Activated CD4-positive, alpha-beta T cell treated with anti-CD3 and anti-CD28 coated beads, Interleukin-2, Interleukin-4, amounts not matched to agents 100 ng/mL and 50 ng/mL, durations not matched to agents 16 hours and 8 hours (primary cell): ENCODE measurements around the gene NCSTN.

Experiments used
- DNase-seq: peaks from one replicate; pipeline ENCODE4 v3.0.0-alpha.2; 2020; ENCODE audit warnings: low spot score

NCSTN gene

DNA sequence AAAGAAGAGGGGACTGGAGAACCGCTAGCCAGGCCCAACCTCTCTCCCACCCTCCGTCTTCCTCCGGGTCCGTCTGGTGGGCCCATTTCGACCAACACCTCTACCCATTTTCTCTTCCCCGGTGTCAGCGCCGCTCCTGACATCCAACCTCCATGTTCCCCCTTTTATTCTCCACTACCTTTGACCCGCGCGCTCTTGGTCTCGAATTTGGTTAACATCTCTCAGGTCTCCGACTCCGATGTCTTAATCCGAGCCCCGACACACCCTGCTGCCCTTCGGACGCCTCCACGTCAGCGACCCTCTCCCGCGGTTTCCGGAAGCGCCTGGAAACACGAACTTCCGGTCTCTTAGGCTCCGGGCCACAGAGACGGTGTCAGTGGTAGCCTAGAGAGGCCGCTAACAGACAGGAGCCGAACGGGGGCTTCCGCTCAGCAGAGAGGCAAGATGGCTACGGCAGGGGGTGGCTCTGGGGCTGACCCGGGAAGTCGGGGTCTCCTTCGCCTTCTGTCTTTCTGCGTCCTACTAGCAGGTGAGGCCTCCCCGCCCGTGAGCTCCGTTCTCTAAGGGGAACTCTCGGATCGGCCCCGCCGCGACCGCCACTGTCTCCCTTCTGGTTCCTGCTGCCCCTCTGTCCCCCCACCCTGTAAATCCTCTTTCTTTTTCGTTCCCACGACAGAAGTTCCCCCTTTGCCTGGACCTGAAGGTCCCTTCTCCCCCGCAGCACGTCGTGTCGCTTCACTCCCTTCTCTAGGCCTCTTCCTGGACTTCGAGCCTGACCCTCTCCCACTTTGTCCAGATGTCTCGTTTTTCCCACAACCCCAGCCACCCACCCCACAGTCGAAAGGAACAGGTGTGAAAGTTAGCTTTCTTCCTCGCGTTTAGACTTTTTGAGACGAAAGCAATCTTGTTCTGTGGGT is at the start of gene NCSTN, which contains the start of gene COPA:
Gene NCSTN (plus strand): TSS at position 431 of the 917 bp plus-strand sequence. CDS start 14 bp downstream, at position 445.
Gene COPA (minus strand): TSS at position 298 of the 917 bp plus-strand sequence. CDS start 80 bp downstream, at position 218.
- DNase-seq: peak; percentile 96

DNA sequence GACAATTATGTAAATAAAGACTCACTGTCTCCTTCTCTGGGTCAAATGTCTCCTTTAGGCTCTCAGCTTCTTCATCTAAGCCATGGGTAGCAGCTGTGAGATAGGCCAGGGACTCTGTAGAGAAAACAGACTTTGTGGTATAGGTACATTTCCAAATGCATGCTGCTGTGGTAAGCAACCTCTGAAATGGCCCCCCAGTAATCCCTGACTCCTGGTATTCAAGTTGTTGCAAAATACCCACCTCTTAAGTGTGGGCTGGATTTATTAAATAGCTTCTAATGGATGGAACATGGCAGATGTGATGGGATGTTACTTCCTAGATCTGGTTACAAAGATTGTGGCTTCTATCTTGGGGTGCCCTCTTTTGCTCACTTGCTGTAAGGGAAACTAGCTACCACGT is 47.1 kb upstream of the NCSTN start:
- no peak for DNase-seq

DNA sequence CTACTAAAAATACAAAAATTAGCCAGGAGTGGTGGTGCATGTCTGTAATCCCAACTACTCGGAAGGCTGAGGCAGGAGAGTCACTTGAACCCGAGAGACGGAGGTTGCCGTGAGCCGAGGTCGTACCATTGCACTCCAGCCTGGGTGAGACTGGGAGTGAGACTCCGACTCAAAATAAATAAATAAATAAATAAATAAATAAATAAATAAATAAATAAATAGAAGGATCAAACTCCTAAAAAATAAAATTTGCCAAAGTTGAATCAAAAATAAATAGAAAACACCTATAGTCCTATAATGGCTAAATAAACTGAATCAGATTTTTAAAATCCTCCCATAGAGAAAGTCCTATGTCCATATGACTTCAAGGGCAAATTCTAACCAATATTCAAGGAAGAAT is 43.0 kb upstream of the NCSTN start:
- no peak for DNase-seq

GRCh38 chr1:160307118-160307791 is 35.9 kb upstream of the NCSTN start:
- DNase-seq: no peak

GRCh38 chr1:160308451-160309184 is 34.6 kb upstream of the NCSTN start:
- no peak for DNase-seq

DNA sequence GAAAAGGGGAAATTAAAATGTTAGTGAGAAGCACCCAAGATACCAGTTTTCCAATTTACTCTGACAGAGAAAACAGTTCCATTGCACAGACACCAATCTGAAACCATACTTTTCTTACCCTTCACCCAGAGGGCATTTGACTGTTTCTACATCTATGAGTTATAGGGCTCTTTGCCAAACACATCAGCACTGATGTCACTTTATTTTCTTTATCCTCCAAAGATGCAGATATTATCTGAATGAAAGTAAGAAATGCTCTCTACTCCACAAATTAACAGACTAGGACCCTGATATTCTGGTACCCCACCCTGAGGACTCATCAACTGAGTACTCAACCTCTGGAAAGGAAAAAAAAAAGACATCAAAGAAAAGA is 34.0 kb upstream of the NCSTN start:
- no peak for DNase-seq

- DNase-seq: no peak
Observed at GRCh38 chr1:160309571-160309970, 33.6 kb upstream of the NCSTN start.

DNA sequence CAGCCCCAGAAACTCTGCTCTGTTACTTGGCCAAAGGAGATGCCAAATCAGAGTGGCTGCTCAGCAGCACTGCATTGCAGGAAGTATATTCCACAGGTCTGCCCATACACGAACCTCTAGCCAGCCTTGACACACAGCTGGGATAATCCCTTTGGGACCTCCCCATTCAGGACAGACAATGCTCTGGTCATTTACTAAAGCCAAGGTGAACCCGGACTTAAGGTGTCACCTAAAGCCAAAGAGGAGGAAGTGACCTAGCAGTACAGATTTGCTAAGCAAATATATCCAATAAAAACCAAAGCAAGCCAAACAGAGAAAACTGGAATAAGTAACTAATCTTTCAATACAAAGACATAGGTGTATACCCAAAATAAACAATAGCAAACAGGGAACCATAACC is 27.8 kb upstream of the NCSTN start:
- DNase-seq: no peak

GRCh38 chr1:160322831-160323230 is 20.4 kb upstream of the NCSTN start:
- no peak for DNase-seq

DNA sequence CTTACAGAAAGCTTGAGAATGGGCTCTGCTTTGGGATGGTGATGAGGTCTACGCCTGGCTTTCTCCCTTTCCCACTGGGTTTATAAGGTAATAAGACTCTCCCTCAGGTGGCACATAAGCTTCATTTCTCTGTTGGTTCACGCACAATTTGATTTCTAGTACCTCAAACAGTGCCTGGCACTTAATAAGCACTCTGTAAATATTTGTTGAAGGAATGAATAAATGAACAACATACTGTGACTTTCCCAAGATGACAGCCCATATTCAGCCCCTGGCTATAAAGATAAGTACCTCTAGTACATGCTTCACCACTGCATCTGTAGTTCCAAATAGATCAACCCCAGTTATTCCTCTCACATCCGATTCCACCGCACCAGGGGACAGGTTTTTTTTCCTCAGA is 17.9 kb upstream of the NCSTN start:
- no peak for DNase-seq

- no peak for DNase-seq
Observed at GRCh38 chr1:160326418-160326817, 16.8 kb upstream of the NCSTN start.

DNA sequence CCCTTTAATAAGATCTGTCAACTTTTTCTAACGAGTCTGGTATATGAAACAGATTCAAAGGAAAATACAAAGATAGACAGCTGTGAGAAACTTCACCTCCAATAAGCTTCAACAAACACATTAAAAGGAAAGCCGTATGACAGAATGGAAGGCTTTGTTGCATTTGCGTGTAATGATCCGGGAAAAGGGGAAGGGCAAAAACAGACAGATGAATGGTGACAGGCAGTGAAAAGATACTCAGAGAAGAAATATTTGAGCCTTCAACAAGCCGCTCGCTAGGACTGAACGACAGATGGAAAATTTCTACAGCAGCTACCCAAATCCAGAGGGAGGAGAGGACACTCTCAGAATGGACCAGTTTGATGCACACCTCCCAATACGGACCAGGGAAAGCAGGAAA is 15.0 kb upstream of the NCSTN start:
- no peak for DNase-seq

GRCh38 chr1:160330119-160330518 is 13.1 kb upstream of the NCSTN start:
- no peak for DNase-seq

- DNase-seq: no peak
Observed at GRCh38 chr1:160332516-160332915, 10.7 kb upstream of the NCSTN start.

- DNase-seq: no peak
Observed at GRCh38 chr1:160338580-160338979, 4.6 kb upstream of the NCSTN start.

DNA sequence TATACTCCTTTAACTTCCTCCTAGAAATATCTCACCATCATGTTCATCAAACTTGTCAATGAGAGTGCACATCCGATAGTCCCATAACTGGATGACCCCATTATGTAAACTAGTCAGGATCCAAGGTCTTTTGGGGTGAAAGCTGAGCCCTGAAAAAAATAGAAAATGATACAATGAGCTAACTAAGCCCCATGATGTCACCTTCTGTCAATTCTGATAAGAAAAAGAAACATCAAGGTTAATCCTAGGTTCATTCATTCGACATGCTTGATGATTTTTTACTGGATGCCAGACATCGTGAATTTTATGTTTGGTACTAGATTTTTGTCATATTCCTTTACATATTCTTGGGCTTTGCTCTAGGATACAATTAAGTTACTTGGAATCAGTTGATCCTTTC is 3.0 kb upstream of the NCSTN start:
- no peak for DNase-seq

GRCh38 chr1:160340866-160341265 is 2.3 kb upstream of the NCSTN start:
- DNase-seq: no peak

GRCh38 chr1:160342526-160342925 is 657 bp upstream of the NCSTN start:
- DNase-seq: peak; percentile 12

DNA sequence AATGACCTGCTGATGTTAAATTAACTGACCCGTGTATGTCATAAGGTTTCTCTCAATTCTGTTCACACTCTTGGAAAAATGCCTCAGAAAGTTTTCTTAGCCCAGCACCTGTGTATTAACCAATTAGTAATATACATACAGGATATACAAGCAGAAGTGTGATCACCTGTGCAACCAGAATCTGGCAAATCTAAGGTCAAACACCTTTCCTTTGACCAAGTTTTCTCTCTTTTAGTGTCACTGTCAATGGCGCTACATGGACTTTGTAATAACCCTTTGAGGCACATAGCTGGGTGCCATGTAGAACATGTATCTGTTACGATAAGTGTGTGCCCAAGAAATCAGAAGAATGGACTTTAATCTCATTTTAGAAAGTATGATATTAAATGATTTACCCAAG is 1.1 kb downstream of the NCSTN start:
- DNase-seq: no peak

DNA sequence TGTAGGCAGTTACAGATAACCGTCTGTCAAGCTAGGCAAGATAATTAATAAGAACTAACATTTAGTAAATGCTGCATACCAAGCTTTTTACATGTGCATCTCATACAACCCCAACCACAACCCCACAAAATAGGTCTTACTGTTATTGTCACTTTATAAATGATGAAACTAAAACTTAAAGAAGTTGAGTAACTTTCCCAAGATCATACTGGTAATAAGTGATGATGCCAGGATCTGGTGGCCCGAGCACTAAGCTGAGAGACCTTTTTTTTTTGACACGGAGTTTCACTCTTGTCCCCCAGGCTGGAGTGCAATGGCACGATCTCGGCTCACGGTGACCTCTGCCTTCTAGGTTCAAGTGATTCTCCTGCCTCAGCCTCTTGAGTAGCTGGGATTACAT is 1.8 kb downstream of the NCSTN start:
- no peak for DNase-seq

DNA sequence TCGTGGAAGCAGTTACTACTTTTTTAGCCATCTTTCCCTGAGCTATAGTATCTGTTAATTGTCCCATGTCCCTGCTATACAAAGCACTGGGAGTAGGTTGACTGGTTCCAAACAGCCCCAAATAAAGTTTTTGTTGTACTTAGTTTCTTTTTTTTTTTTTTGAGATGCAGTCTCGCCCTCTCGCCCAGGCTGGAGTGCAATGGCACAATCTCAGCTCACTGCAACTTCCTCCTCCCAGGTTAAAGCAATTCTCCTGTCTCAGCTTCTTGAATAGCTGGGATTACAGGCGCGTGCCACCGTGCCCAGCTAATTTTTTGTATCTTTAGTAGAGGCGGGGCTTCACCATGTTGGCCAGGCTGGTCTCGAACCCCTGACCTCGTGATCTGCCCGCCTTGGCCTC is 3.3 kb downstream of the NCSTN start:
- DNase-seq: no peak

- DNase-seq: no peak
Observed at GRCh38 chr1:160346958-160347357, 3.8 kb downstream of the NCSTN start.

GRCh38 chr1:160351629-160352028 is 8.4 kb downstream of the NCSTN start:
- no peak for DNase-seq
